HUES48 (cell line): ENCODE results near the gene AGR3.

Experiments
- H3K27ac ChIP-seq: one replicate; pipeline ENCODE4 v1.7.0; 2013; ENCODE audit warnings: low read depth, low read length, inconsistent platforms
- H3K27me3 ChIP-seq: 2 replicates; pipeline ENCODE4 v1.6.1; 2013; ENCODE audit warnings: mild to moderate bottlenecking, low read length; ENCODE audit not compliant: control insufficient read depth, insufficient read depth
- H3K36me3 ChIP-seq: 2 replicates; pipeline ENCODE4 v1.6.1; 2013; ENCODE audit warnings: low read length; ENCODE audit not compliant: control insufficient read depth, insufficient read depth
- H3K4me1 ChIP-seq: 2 replicates; pipeline ENCODE4 v1.6.1; 2013; ENCODE audit warnings: mild to moderate bottlenecking, low read length; ENCODE audit not compliant: control insufficient read depth, insufficient read depth
- H3K4me3 ChIP-seq: 2 replicates; pipeline ENCODE4 v1.5.1; 2013; ENCODE audit warnings: mild to moderate bottlenecking, low read depth, low read length
- H3K9ac ChIP-seq: 2 replicates; pipeline ENCODE4 v1.6.1; 2013; ENCODE audit warnings: mild to moderate bottlenecking, low read depth, low read length, moderate library complexity
- H3K9me3 ChIP-seq: 2 replicates; pipeline ENCODE4 v1.6.1; 2013; ENCODE audit warnings: low read length; ENCODE audit not compliant: control insufficient read depth, insufficient read depth

The AGR3 gene

DNA sequence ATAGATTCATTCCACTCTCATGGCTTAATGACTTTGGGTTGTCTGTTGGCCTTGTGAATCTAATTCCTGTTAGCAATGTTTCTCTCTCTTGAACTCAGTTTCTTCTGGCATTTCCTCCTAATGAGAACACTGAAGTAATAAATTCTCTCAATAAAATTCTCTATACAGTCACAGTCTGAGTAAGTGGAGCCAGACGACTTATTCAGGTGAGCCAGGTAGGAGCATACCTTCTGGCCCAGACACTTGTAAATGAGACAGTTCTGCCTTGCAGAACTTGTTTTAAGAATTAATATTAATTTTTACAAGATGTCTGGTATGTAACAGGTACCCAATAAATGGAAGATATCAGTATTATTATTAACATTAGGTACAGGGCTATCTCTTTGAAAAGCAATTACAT, 48.4 kb downstream of the AGR3 start:
- no peaks in the 10 kb centered on the region for H3K9me3 ChIP-seq
- no peaks in the 10 kb centered on the region for H3K4me1 ChIP-seq
- H3K36me3 ChIP-seq, result no peaks in the 10 kb centered on the region
- H3K4me3 ChIP-seq, result no peak overlapping the region
- H3K27me3 ChIP-seq, result no peaks in the 10 kb centered on the region
- H3K27ac ChIP-seq, result no peak overlapping the region
- no peak overlapping the region for H3K9ac ChIP-seq

- no peak overlapping the region for H3K4me3 ChIP-seq
- H3K9ac ChIP-seq, result no peak overlapping the region
- H3K27ac ChIP-seq, result no peak overlapping the region
- H3K4me1 ChIP-seq, result no peaks in the 10 kb centered on the region
- no peaks in the 10 kb centered on the region for H3K9me3 ChIP-seq
- H3K36me3 ChIP-seq, result no peaks in the 10 kb centered on the region
- no peaks in the 10 kb centered on the region for H3K27me3 ChIP-seq
These were observed 55.7 kb downstream of the AGR3 start for GRCh38 chr7:16826060-16826459.

- no peaks in the 10 kb centered on the region for H3K27me3 ChIP-seq
- H3K9me3 ChIP-seq, result no peaks in the 10 kb centered on the region
- H3K4me3 ChIP-seq, result no peak overlapping the region
- no peak overlapping the region for H3K9ac ChIP-seq
- no peak overlapping the region for H3K27ac ChIP-seq
- no peaks in the 10 kb centered on the region for H3K4me1 ChIP-seq
- H3K36me3 ChIP-seq, result no peaks in the 10 kb centered on the region
These were observed 59.8 kb downstream of the AGR3 start for GRCh38 chr7:16822029-16822428.

GRCh38 chr7:16818732-16819131, 63.1 kb downstream of the AGR3 start:
- H3K36me3 ChIP-seq, result no peaks in the 10 kb centered on the region
- no peak overlapping the region for H3K9ac ChIP-seq
- no peak overlapping the region for H3K27ac ChIP-seq
- no peaks in the 10 kb centered on the region for H3K9me3 ChIP-seq
- H3K4me3 ChIP-seq, result no peak overlapping the region
- no peaks in the 10 kb centered on the region for H3K27me3 ChIP-seq
- H3K4me1 ChIP-seq, result no peaks in the 10 kb centered on the region

- Histone ChIP-seq H3K9ac (no peak overlapping the region), H3K27ac (no peak overlapping the region), H3K9me3 (no peaks in the 10 kb centered on the region), H3K36me3 (no peaks in the 10 kb centered on the region), H3K4me3 (no peak overlapping the region), H3K27me3 (no peaks in the 10 kb centered on the region), H3K4me1 (no peaks in the 10 kb centered on the region)
These were observed 64.2 kb downstream of the AGR3 start for GRCh38 chr7:16817536-16817935.

DNA sequence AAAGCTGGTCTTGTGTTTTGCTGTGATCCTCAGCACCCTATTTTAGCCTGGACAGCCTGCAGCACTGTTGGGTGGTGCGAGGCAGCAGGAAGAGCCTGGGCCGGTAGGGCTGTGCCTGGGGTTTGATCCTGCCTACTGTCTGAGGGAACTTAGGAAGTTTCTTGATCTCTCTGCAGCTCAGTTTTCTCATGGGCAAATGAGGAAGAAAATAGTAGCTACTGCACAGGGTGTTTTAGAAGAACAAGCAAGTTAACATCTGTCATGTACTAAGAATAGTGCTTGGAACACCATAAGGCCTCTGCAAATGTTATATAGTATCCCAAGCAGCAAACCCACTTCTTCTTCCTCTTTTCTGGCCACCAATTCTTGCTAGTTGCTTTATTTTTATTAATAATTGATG, 65.0 kb downstream of the AGR3 start:
- Histone ChIP-seq H3K27me3 (no peaks in the 10 kb centered on the region), H3K4me1 (no peaks in the 10 kb centered on the region), H3K27ac (no peak overlapping the region), H3K9ac (no peak overlapping the region), H3K4me3 (no peak overlapping the region), H3K36me3 (no peaks in the 10 kb centered on the region), H3K9me3 (no peaks in the 10 kb centered on the region)

DNA sequence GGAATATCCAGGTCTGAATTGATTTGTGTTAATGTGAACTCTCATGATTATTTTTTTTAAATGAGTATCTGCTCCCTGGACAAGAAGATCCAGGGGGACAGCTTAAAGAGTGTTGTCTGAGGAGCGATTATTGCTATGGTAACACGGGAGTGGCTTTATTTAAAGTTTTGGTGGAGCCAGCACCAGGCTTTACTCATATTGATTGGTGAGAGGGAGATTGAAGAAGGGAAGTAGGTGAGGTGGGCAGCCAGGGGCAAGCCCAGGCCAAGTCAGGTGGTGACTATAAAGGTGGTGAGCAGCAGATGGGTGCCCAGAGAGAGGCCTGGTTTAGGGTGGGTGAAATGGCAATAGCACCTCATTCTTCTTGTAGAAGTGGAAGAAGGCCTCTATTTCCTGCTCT, 66.8 kb downstream of the AGR3 start:
- H3K9ac ChIP-seq, result no peak overlapping the region
- no peaks in the 10 kb centered on the region for H3K9me3 ChIP-seq
- no peaks in the 10 kb centered on the region for H3K27me3 ChIP-seq
- no peaks in the 10 kb centered on the region for H3K36me3 ChIP-seq
- no peak overlapping the region for H3K27ac ChIP-seq
- H3K4me3 ChIP-seq, result no peak overlapping the region
- no peaks in the 10 kb centered on the region for H3K4me1 ChIP-seq

DNA sequence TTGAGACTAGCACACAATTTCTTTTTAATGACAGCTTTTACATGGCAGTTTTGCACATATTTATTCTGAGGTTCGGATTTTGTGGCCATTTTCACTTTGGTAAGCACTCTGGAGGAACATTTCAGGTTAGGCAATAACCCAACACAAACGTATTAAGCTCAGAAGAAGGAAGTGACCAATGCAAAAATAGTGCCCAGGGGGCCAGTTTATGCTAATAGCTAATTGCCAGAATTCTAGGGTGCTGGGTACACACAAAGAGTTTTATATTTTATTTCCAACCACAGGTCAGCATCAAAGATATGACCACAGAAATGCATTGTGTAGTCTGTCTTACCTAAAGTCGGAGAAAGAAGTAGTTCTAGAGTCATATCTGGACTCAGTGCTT, 68.6 kb downstream of the AGR3 start:
- no peaks in the 10 kb centered on the region for H3K27me3 ChIP-seq
- no peak overlapping the region for H3K9ac ChIP-seq
- H3K4me1 ChIP-seq, result no peaks in the 10 kb centered on the region
- H3K9me3 ChIP-seq, result no peaks in the 10 kb centered on the region
- no peak overlapping the region for H3K4me3 ChIP-seq
- H3K27ac ChIP-seq, result no peak overlapping the region
- no peaks in the 10 kb centered on the region for H3K36me3 ChIP-seq

DNA sequence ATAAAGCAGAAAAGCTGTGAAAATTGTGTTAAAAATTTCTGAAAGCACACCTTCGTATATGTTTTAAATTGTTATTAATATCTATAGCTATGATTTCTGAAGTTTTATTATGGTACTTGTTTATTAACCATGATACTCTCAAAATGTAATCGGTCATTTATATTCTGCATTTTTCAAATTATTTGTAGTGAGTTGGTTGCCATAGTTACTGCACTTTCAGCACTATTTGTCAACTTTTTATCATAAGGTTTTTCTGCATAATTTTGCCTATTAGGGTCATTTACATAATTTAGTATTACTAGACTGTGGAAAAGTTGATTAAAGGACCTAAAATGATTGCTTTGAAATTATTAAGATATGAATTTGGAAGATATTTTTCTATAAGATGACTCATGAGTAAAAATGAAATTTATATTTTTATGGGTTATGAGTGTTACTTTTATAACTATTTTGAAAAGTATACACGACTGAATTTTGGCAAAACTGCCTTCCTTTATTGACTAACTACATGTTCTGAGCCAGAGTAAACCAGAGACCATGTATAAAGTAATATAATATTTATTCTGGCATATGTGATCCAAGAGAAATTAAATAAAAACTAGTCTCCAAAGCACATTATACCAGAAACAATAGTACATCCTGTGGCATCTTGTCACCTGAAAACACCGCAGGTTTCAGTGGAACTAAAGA, 69.1 kb downstream of the AGR3 start:
- Histone ChIP-seq H3K9me3 (no peaks in the 10 kb centered on the region), H3K4me3 (no peak overlapping the region), H3K27ac (no peak overlapping the region)

GRCh38 chr7:16811551-16811950, 70.2 kb downstream of the AGR3 start:
- Histone ChIP-seq H3K9ac (no peak overlapping the region), H3K36me3 (no peaks in the 10 kb centered on the region), H3K4me3 (no peak overlapping the region), H3K9me3 (no peaks in the 10 kb centered on the region), H3K27ac (no peak overlapping the region), H3K27me3 (no peaks in the 10 kb centered on the region), H3K4me1 (no peaks in the 10 kb centered on the region)

More for the DNA sequence above, 69.1 kb downstream of the AGR3 start:
- Histone ChIP-seq H3K27me3 (no peaks in the 10 kb centered on the region), H3K36me3 (no peaks in the 10 kb centered on the region), H3K9ac (no peak overlapping the region), H3K4me1 (no peaks in the 10 kb centered on the region)

DNA sequence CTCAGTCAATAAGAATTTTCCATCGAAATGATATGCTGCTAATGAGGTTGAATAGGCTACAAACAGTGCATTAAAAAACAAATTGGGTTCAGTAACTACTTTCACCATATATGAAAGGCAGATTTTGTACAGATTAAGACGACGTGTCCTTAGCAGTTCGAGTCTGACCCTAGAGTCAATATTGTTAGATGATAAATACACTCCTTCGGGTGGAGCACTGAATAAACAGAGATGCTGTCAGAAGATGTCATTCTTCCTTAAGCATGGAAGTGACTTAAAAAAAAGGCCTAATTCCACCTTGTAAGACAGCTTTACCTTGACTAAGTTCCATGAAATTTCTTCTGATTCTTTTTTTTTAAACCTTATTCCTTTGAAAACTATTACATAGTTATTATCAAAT, 71.2 kb downstream of the AGR3 start:
- H3K27ac ChIP-seq, result no peak overlapping the region
- no peak overlapping the region for H3K9ac ChIP-seq
- no peak overlapping the region for H3K4me3 ChIP-seq
- no peaks in the 10 kb centered on the region for H3K36me3 ChIP-seq
- no peaks in the 10 kb centered on the region for H3K4me1 ChIP-seq
- no peaks in the 10 kb centered on the region for H3K27me3 ChIP-seq
- no peaks in the 10 kb centered on the region for H3K9me3 ChIP-seq

DNA sequence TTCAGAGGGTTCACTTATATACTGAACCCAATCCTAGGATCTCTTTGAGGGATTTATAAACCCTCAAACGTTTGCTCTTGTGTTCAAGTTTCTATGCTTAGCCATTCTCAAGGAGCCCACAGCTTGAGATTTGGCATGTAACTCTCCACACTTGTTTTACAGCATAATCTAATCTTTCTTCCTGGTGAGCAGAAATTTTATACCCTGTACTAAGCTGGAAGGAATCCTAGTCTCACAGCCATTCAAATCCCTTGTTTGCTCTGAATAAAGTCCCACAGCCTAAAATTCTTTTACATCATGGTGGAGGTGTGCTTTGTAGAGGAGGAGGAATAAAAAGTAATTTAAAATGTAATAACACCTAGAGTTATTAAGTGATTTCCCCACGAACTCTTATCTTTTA, 71.7 kb downstream of the AGR3 start:
- no peaks in the 10 kb centered on the region for H3K9me3 ChIP-seq
- no peaks in the 10 kb centered on the region for H3K27me3 ChIP-seq
- H3K4me3 ChIP-seq, result no peak overlapping the region
- H3K4me1 ChIP-seq, result no peaks in the 10 kb centered on the region
- H3K36me3 ChIP-seq, result no peaks in the 10 kb centered on the region
- no peak overlapping the region for H3K27ac ChIP-seq
- no peak overlapping the region for H3K9ac ChIP-seq
